Neutrophil (primary cell): Measurements from ENCODE around the gene ERC2.

Experiments
- H3K27ac ChIP-seq: fragments of 200-600 bp; sonication (generic); 2 replicates; pipeline ENCODE4 v1.5.1; 2016; ENCODE audit warnings: mild to moderate bottlenecking, moderate library complexity
- H3K27me3 ChIP-seq: fragments of 200-600 bp; sonication (generic); 2 replicates; pipeline ENCODE4 v1.6.0; 2016; ENCODE audit warnings: mild to moderate bottlenecking
- H3K36me3 ChIP-seq: fragments of 200-600 bp; sonication (generic); 2 replicates; pipeline ENCODE4 v1.5.1; 2017
- H3K4me1 ChIP-seq, 2 experiments: fragments of 200-600 bp in 1 of 2; sonication (generic) in 1 of 2; 1 replicate in 1 of 2; 2 replicates in 1 of 2; pipeline versions ENCODE4 v1.5.1 to v1.6.1; 2013 to 2016; ENCODE audit warnings: low read depth in 1 of 2, low read length in 1 of 2, mild to moderate bottlenecking in 1 of 2, moderate library complexity in 1 of 2; ENCODE audit not compliant: control insufficient read depth in 1 of 2, insufficient read depth in 1 of 2
- H3K4me3 ChIP-seq, 2 experiments: fragments of 200-600 bp in 1 of 2; sonication (generic) in 1 of 2; 1 replicate in 1 of 2; 2 replicates in 1 of 2; pipeline ENCODE4 v1.5.1; 2013 to 2016; ENCODE audit warnings: low read depth in 1 of 2, low read length in 1 of 2, mild to moderate bottlenecking in 1 of 2, moderate library complexity in 1 of 2
- H3K9me3 ChIP-seq: fragments of 200-600 bp; sonication (generic); 2 replicates; pipeline ENCODE4 v1.5.1; 2016
- CTCF ChIP-seq: fragments of 200-600 bp; sonication (generic); IDR thresholded peaks from 2 replicates; pipeline ENCODE4 v1.5.1; 2016; ENCODE audit warnings: antibody characterized with exemption

The ERC2 gene

GRCh38 chr3:55525436-55525835, 942.8 kb downstream of the ERC2 start:
- TF ChIP-seq CTCF: no peak
- no peak overlapping the region for H3K4me3 ChIP-seq

GRCh38 chr3:55524565-55525244, 943.6 kb downstream of the ERC2 start:
- Histone ChIP-seq H3K36me3 (no peaks in the 10 kb centered on the region), H3K27me3 (no peaks in the 10 kb centered on the region), H3K4me3 (no peak overlapping the region), H3K27ac (no peak overlapping the region), H3K4me1 (no peaks in the 10 kb centered on the region), H3K9me3 (no peaks in the 10 kb centered on the region)
- TF ChIP-seq CTCF: no peak

More at GRCh38 chr3:55525436-55525835, 942.8 kb downstream of the ERC2 start:
- Histone ChIP-seq H3K27ac (no peak overlapping the region), H3K4me1 (no peaks in the 10 kb centered on the region), H3K9me3 (no peaks in the 10 kb centered on the region), H3K27me3 (no peaks in the 10 kb centered on the region), H3K36me3 (no peaks in the 10 kb centered on the region)

- Histone ChIP-seq H3K4me1 (no peaks in the 10 kb centered on the region), H3K27me3 (no peaks in the 10 kb centered on the region), H3K4me3 (no peak overlapping the region), H3K36me3 (no peaks in the 10 kb centered on the region), H3K9me3 (no peaks in the 10 kb centered on the region), H3K27ac (no peak overlapping the region)
- no peak for TF ChIP-seq CTCF
Measured at GRCh38 chr3:55523471-55523870, 944.8 kb downstream of the ERC2 start.

DNA sequence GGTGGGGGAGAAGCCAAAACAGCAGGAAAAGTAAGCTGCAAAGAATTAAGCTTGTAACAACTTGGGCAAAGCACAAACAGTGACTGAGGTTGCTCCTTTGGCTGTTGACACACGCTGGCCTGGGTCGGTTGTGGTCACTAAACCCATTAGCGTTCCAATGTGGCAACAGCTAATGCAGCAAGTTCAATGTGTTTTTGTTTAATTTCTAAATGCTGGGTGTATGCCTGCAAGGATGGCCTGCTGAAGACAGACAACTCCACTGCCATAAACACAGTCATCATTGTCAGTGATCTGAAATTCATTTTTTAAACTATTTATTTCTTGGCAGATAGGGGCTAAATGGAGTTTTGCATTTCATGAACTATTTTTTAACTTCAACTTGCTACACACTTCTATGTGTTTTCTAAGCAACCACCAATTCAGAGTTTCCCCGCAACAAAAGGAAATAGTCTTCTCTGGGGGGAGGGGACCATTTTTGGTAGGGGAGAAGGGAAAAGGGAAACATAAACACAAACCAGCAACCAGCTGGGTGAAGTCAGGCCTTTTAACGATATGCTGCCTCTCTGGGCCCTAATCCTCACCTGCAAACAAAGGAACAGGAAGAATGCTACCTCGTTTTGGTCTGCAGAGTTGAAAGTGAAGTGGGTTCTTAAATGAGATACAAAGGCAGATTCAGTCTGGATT, 946.4 kb downstream of the ERC2 start:
- Histone ChIP-seq H3K36me3 (no peaks in the 10 kb centered on the region), H3K27ac (no peak overlapping the region), H3K4me1 (no peaks in the 10 kb centered on the region), H3K9me3 (no peaks in the 10 kb centered on the region), H3K27me3 (no peaks in the 10 kb centered on the region), H3K4me3 (no peak overlapping the region)
- no peak for TF ChIP-seq CTCF

DNA sequence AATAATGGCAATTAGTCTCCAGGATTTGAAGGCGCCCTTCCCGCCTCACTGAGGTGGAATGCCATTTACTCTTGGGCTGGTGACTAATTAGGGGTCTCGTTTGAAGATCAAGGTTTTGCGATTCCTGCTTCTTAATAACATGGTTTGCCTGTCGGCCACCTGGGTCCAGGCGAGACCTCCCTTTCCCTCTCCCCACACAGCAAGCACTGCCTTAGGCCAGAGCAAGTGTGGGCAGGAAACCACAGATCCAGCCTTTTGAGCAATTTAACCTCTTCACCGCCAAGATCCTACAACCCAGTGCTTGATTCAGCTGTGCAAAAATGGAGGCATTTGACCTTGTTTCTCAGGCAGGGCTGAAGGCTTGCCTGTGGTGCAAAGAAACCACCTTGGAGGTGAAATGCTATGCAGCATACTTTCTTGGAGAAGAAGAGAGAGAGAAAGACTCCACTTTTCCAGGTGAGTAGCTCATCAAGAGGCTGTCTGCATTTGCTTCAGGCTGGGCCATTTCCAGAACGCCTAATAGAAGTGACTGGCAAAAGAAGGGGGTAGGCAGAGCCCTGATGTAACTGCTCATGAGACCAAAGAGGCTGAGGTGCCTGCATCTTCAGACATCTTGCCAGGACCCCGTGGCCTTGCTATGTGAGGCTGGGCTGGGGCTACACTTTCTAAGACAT, 947.1 kb downstream of the ERC2 start:
- Histone ChIP-seq H3K27ac (no peak overlapping the region), H3K36me3 (no peaks in the 10 kb centered on the region), H3K27me3 (no peaks in the 10 kb centered on the region), H3K4me1 (no peaks in the 10 kb centered on the region), H3K9me3 (no peaks in the 10 kb centered on the region), H3K4me3 (no peak overlapping the region)
- TF ChIP-seq CTCF: no peak
